ENCODE data around the gene RGS6. TPM values are rescaled to one million over a fixed set of nuclear protein-coding genes. Genes with fewer than 3 reads are reported as not detected.

The RGS6 gene
- total and polyA plus RNA-seq, 4 experiments from 2014 or later = 0.32 TPM; not detected in 3

- H3K9me3 Mint-ChIP-seq = peaks cover 0 to 8% (median 2%) of the 10 kb centered on the region in 8 donors
- Histone ChIP-seq H3K36me3 (ENCODE audit: insufficient read depth, low read length) (no peaks in the 10 kb centered on the region), H3K4me3 (ENCODE audit: low read length in 2 of 2) (no peak overlapping the region), H3K27ac (ENCODE audit: low read depth, low read length) (no peak overlapping the region), H3K9me3 (ENCODE audit: control insufficient read depth in 1 of 2, low read length in 2 of 2) (no peaks in the 10 kb centered on the region), H3K4me1 (ENCODE audit: insufficient read depth, low read length) (no peaks in the 10 kb centered on the region), H3K27me3 (ENCODE audit: insufficient read depth, low read length) (no peaks in the 10 kb centered on the region)
- POLR2A ChIA-PET (ENCODE audit: partially characterized antibody) = no interaction called here
- no peaks in the 10 kb centered on the region for H3K36me3 Mint-ChIP-seq
- intact Hi-C loops (cut with micrococcal nuclease) = no loop called here
- no peaks in the 10 kb centered on the region for H3K4me1 Mint-ChIP-seq
- no peak overlapping the region for H3K27ac Mint-ChIP-seq
- CTCF ChIA-PET (ENCODE audit: partially characterized antibody) = no interaction called here
- no peak for DNase-seq
- no peak overlapping the region for H3K4me3 Mint-ChIP-seq
- peaks cover 3 to 6% of the 10 kb centered on the region in 2 donors for H3K27me3 Mint-ChIP-seq
These were observed 269.4 kb downstream of the RGS6 start for GRCh38 chr14:72201645-72202044.

- Mint-ChIP-seq H3K9me3 (peaks cover 0 to 9% (median 2%) of the 10 kb centered on the region in 8 donors), H3K36me3 (no peaks in the 10 kb centered on the region), H3K4me1 (no peaks in the 10 kb centered on the region), H3K27me3 (peaks cover 5 to 9% of the 10 kb centered on the region in 2 donors), H3K27ac (no peak overlapping the region), H3K4me3 (no peak overlapping the region)
- Histone ChIP-seq H3K36me3 (ENCODE audit: insufficient read depth, low read length) (no peaks in the 10 kb centered on the region), H3K27ac (ENCODE audit: low read depth, low read length) (no peak overlapping the region), H3K9me3 (ENCODE audit: control insufficient read depth in 1 of 2, low read length in 2 of 2) (no peaks in the 10 kb centered on the region), H3K4me3 (ENCODE audit: low read length in 2 of 2) (no peak overlapping the region), H3K4me1 (ENCODE audit: insufficient read depth, low read length) (no peaks in the 10 kb centered on the region), H3K27me3 (ENCODE audit: insufficient read depth, low read length) (no peaks in the 10 kb centered on the region)
- ChIA-PET POLR2A (ENCODE audit: partially characterized antibody) (no interaction called here), CTCF (ENCODE audit: partially characterized antibody) (no interaction called here)
- intact Hi-C loops (cut with micrococcal nuclease) = no loop called here
- no peak for DNase-seq
These were observed 281.2 kb downstream of the RGS6 start for GRCh38 chr14:72213424-72213823.

GRCh38 chr14:72215080-72215479 is 282.9 kb downstream of the RGS6 start:
- Mint-ChIP-seq H3K27ac (no peak overlapping the region), H3K27me3 (peaks cover 5% of the 10 kb centered on the region in 2 donors), H3K4me3 (no peak overlapping the region), H3K4me1 (no peaks in the 10 kb centered on the region), H3K36me3 (no peaks in the 10 kb centered on the region), H3K9me3 (peaks cover 0 to 10% (median 2%) of the 10 kb centered on the region in 8 donors)
- Histone ChIP-seq H3K36me3 (ENCODE audit: insufficient read depth, low read length) (no peaks in the 10 kb centered on the region), H3K9me3 (ENCODE audit: control insufficient read depth in 1 of 2, low read length in 2 of 2) (no peaks in the 10 kb centered on the region), H3K27me3 (ENCODE audit: insufficient read depth, low read length) (no peaks in the 10 kb centered on the region), H3K4me1 (ENCODE audit: insufficient read depth, low read length) (no peaks in the 10 kb centered on the region), H3K27ac (ENCODE audit: low read depth, low read length) (no peak overlapping the region), H3K4me3 (ENCODE audit: low read length in 2 of 2) (no peak overlapping the region)
- intact Hi-C loops (cut with micrococcal nuclease) = no loop called here
- POLR2A ChIA-PET (ENCODE audit: partially characterized antibody) = no interaction called here
- DNase-seq = no peak
- CTCF ChIA-PET (ENCODE audit: partially characterized antibody) = no interaction called here

- no peaks in the 10 kb centered on the region for H3K9me3 ChIP-seq (ENCODE audit: control insufficient read depth in 1 of 2, low read length in 2 of 2)
- Mint-ChIP-seq H3K27ac (no peak overlapping the region), H3K27me3 (peaks cover 1 to 2% of the 10 kb centered on the region in 2 donors), H3K36me3 (no peaks in the 10 kb centered on the region), H3K4me1 (no peaks in the 10 kb centered on the region), H3K9me3 (peaks cover 3 to 25% (median 12%) of the 10 kb centered on the region in 8 donors), H3K4me3 (no peak overlapping the region)
- DNase-seq = no peak
- no peaks in the 10 kb centered on the region for H3K4me1 ChIP-seq (ENCODE audit: insufficient read depth, low read length)
- intact Hi-C loops (cut with micrococcal nuclease) = no loop called here
- ChIA-PET CTCF (ENCODE audit: partially characterized antibody) (no interaction called here), POLR2A (ENCODE audit: partially characterized antibody) (no interaction called here)
- no peak overlapping the region for H3K27ac ChIP-seq (ENCODE audit: low read depth, low read length)
- no peaks in the 10 kb centered on the region for H3K27me3 ChIP-seq (ENCODE audit: insufficient read depth, low read length)
- no peaks in the 10 kb centered on the region for H3K36me3 ChIP-seq (ENCODE audit: insufficient read depth, low read length)
- H3K4me3 ChIP-seq (ENCODE audit: low read length in 2 of 2) = no peak overlapping the region
These were observed 284.9 kb downstream of the RGS6 start for GRCh38 chr14:72217135-72217534.

- intact Hi-C loops (cut with micrococcal nuclease) = no loop called here
- Histone ChIP-seq H3K9me3 (ENCODE audit: control insufficient read depth in 1 of 2, low read length in 2 of 2) (no peaks in the 10 kb centered on the region), H3K4me3 (ENCODE audit: low read length in 2 of 2) (no peak overlapping the region), H3K27me3 (ENCODE audit: insufficient read depth, low read length) (no peaks in the 10 kb centered on the region), H3K36me3 (ENCODE audit: insufficient read depth, low read length) (no peaks in the 10 kb centered on the region), H3K27ac (ENCODE audit: low read depth, low read length) (no peak overlapping the region), H3K4me1 (ENCODE audit: insufficient read depth, low read length) (no peaks in the 10 kb centered on the region)
- no peak overlapping the region for H3K27ac Mint-ChIP-seq
- ChIA-PET CTCF (ENCODE audit: partially characterized antibody) (no interaction called here), POLR2A (ENCODE audit: partially characterized antibody) (no interaction called here)
- DNase-seq = no peak
- H3K4me1 Mint-ChIP-seq = no peaks in the 10 kb centered on the region
- H3K4me3 Mint-ChIP-seq = no peak overlapping the region
- peaks cover 5 to 6% of the 10 kb centered on the region in 2 donors for H3K27me3 Mint-ChIP-seq
- no peaks in the 10 kb centered on the region for H3K36me3 Mint-ChIP-seq
- peaks cover 0 to 18% (median 10%) of the 10 kb centered on the region in 8 donors for H3K9me3 Mint-ChIP-seq
These were observed 289.8 kb downstream of the RGS6 start for GRCh38 chr14:72222046-72222445.

GRCh38 chr14:72236629-72237028 is 304.4 kb downstream of the RGS6 start:
- DNase-seq = no peak
- Mint-ChIP-seq H3K9me3 (no peaks in the 10 kb centered on the region), H3K27ac (no peak overlapping the region), H3K27me3 (peaks cover 3 to 12% of the 10 kb centered on the region in 2 donors), H3K4me3 (no peak overlapping the region), H3K4me1 (peaks cover 0 to 2% (median under 1%) of the 10 kb centered on the region in 4 donors), H3K36me3 (no peaks in the 10 kb centered on the region)
- H3K27ac ChIP-seq (ENCODE audit: low read depth, low read length) = no peak overlapping the region
- intact Hi-C loops (cut with micrococcal nuclease) = no loop called here
- POLR2A ChIA-PET (ENCODE audit: partially characterized antibody) = no interaction called here
- H3K36me3 ChIP-seq (ENCODE audit: insufficient read depth, low read length) = no peaks in the 10 kb centered on the region
- no peaks in the 10 kb centered on the region for H3K27me3 ChIP-seq (ENCODE audit: insufficient read depth, low read length)
- H3K4me1 ChIP-seq (ENCODE audit: insufficient read depth, low read length) = no peaks in the 10 kb centered on the region
- CTCF ChIA-PET (ENCODE audit: partially characterized antibody) = no interaction called here
- H3K9me3 ChIP-seq (ENCODE audit: control insufficient read depth in 1 of 2, low read length in 2 of 2) = no peaks in the 10 kb centered on the region
- H3K4me3 ChIP-seq (ENCODE audit: low read length in 2 of 2) = no peak overlapping the region

GRCh38 chr14:72237722-72238666 is 305.8 kb downstream of the RGS6 start:
- no peaks in the 10 kb centered on the region for H3K9me3 Mint-ChIP-seq
- ChIA-PET CTCF (ENCODE audit: partially characterized antibody) (no interaction called here), POLR2A (ENCODE audit: partially characterized antibody) (no interaction called here)
- Histone ChIP-seq H3K4me1 (ENCODE audit: insufficient read depth, low read length) (no peaks in the 10 kb centered on the region), H3K36me3 (ENCODE audit: insufficient read depth, low read length) (no peaks in the 10 kb centered on the region), H3K27me3 (ENCODE audit: insufficient read depth, low read length) (no peaks in the 10 kb centered on the region), H3K4me3 (ENCODE audit: low read length in 2 of 2) (no peak overlapping the region), H3K27ac (ENCODE audit: low read depth, low read length) (no peak overlapping the region), H3K9me3 (ENCODE audit: control insufficient read depth in 1 of 2, low read length in 2 of 2) (no peaks in the 10 kb centered on the region)
- no peak overlapping the region for H3K4me3 Mint-ChIP-seq
- DNase-seq = no peak
- intact Hi-C loops (cut with micrococcal nuclease) = no loop called here
- peaks cover 0 to 10% of the 10 kb centered on the region in 2 donors for H3K27me3 Mint-ChIP-seq
- peaks cover 0 to 2% (median under 1%) of the 10 kb centered on the region in 4 donors for H3K4me1 Mint-ChIP-seq
- no peaks in the 10 kb centered on the region for H3K36me3 Mint-ChIP-seq
- H3K27ac Mint-ChIP-seq = no peak overlapping the region
